Liver (tissue), 9 donors: ENCODE data around the gene LCE4A. TPM values are rescaled to one million over a fixed set of nuclear protein-coding genes. Genes with fewer than 3 reads are reported as not detected.

Experiments
- DNase-seq: peaks from one replicate; pipeline ENCODE4 v3.0.0-alpha.2; 2017; ENCODE audit warnings: low spot score
- H3K27ac ChIP-seq, 2 donors: one replicate each; pipeline ENCODE4 v1.7.0; 2013; ENCODE audit warnings: inconsistent platforms in 2 of 2, low read length in 2 of 2, control low read depth in 1 of 2, low read depth in 1 of 2, mild to moderate bottlenecking in 1 of 2
- H3K27me3 ChIP-seq, 4 donors: one replicate each; pipeline versions ENCODE4 v1.6.1 to v1.7.0; 2013; ENCODE audit warnings: low read length in 3 of 4, inconsistent platforms in 1 of 4, mild to moderate bottlenecking in 1 of 4, moderate library complexity in 1 of 4; ENCODE audit not compliant: control insufficient read depth in 4 of 4, insufficient read depth in 4 of 4
- H3K36me3 ChIP-seq, 4 donors: one replicate each; pipeline versions ENCODE4 v1.6.1 to v1.7.0; 2013; ENCODE audit warnings: low read length in 3 of 4, mild to moderate bottlenecking in 3 of 4, low read depth in 1 of 4, moderate library complexity in 1 of 4; ENCODE audit not compliant: control insufficient read depth in 4 of 4, insufficient read depth in 3 of 4
- H3K4me1 ChIP-seq, 4 donors: one replicate each; pipeline versions ENCODE4 v1.6.1 to v1.7.0; 2013; ENCODE audit warnings: low read length in 3 of 4, mild to moderate bottlenecking in 3 of 4, moderate library complexity in 1 of 4; ENCODE audit not compliant: control insufficient read depth in 4 of 4, insufficient read depth in 4 of 4
- H3K4me3 ChIP-seq, 3 donors: one replicate each; pipeline versions ENCODE4 v1.6.1 to v1.7.0; 2013; ENCODE audit warnings: low read length in 3 of 3, control low read depth in 1 of 3, low read depth in 1 of 3, mild to moderate bottlenecking in 1 of 3
- H3K9ac ChIP-seq, 2 donors: one replicate each; pipeline ENCODE4 v1.7.0; 2013; ENCODE audit warnings: low read length in 2 of 2, mild to moderate bottlenecking in 2 of 2, moderate library complexity in 2 of 2, control low read depth in 1 of 2, low read depth in 1 of 2
- H3K9me3 ChIP-seq, 4 donors: one replicate each; pipeline versions ENCODE4 v1.6.1 to v1.7.0; 2013; ENCODE audit warnings: low read length in 3 of 4; ENCODE audit not compliant: control insufficient read depth in 4 of 4
- ATF3 ChIP-seq: IDR thresholded peaks from 2 replicates; pipeline ENCODE4 v1.6.1; 2016; ENCODE audit warnings: antibody characterized with exemption
- CTCF ChIP-seq: fragments of 150-350 bp; IDR thresholded peaks from 2 replicates; pipeline ENCODE4 v1.5.1; 2017; ENCODE audit warnings: improper control_type of control experiment, low read depth, low read length; ENCODE audit not compliant: missing input control
- EGR1 ChIP-seq, 2 donors: IDR thresholded peaks; 2 replicates each; pipeline ENCODE4 v1.6.1; 2016 to 2018; ENCODE audit warnings: antibody characterized with exemption in 2 of 2, low read depth in 2 of 2
- FOXA1 ChIP-seq: IDR thresholded peaks from 2 replicates; pipeline ENCODE4 v1.6.1; 2016; ENCODE audit warnings: antibody characterized with exemption
- FOXA2 ChIP-seq: IDR thresholded peaks from 2 replicates; pipeline ENCODE4 v1.6.1; 2016; ENCODE audit warnings: antibody characterized with exemption
- GABPA ChIP-seq, 2 donors: IDR thresholded peaks in 1 of 2; conservative IDR thresholded peaks in 1 of 2; 2 replicates each; pipeline ENCODE4 v1.6.1; 2016; ENCODE audit warnings: antibody characterized with exemption in 2 of 2, mild to moderate bottlenecking in 1 of 2, moderate library complexity in 1 of 2
- HNF4A ChIP-seq, 2 donors: conservative IDR thresholded peaks; 2 replicates each; pipeline ENCODE4 v1.6.1; 2016; ENCODE audit warnings: antibody characterized with exemption in 2 of 2, mild to moderate bottlenecking in 2 of 2
- HNF4G ChIP-seq: IDR thresholded peaks from 2 replicates; pipeline ENCODE4 v1.6.1; 2016; ENCODE audit warnings: antibody characterized with exemption
- JUND ChIP-seq, 2 donors: IDR thresholded peaks; 2 replicates each; pipeline ENCODE4 v1.6.1; 2016; ENCODE audit warnings: antibody characterized with exemption in 2 of 2
- NR2F2 ChIP-seq: IDR thresholded peaks from 2 replicates; pipeline ENCODE4 v1.6.1; 2016; ENCODE audit warnings: antibody characterized with exemption
- RAD21 ChIP-seq, 2 donors: IDR thresholded peaks; 2 replicates each; pipeline ENCODE4 v1.6.1; 2016; ENCODE audit warnings: antibody characterized with exemption in 2 of 2, mild to moderate bottlenecking in 2 of 2
- RXRA ChIP-seq, 2 donors: IDR thresholded peaks; 2 replicates each; pipeline ENCODE4 v1.6.1; 2017 to 2018; ENCODE audit warnings: antibody characterized with exemption in 2 of 2, mild to moderate bottlenecking in 1 of 2
- SP1 ChIP-seq: IDR thresholded peaks from 2 replicates; pipeline ENCODE4 v1.6.1; 2018; ENCODE audit warnings: antibody characterized with exemption, mild to moderate bottlenecking
- TAF1 ChIP-seq: conservative IDR thresholded peaks from 2 replicates; pipeline ENCODE4 v1.6.1; 2016; ENCODE audit warnings: antibody characterized with exemption, mild to moderate bottlenecking
- YY1 ChIP-seq: IDR thresholded peaks from 2 replicates; pipeline ENCODE4 v1.6.1; 2016; ENCODE audit warnings: antibody characterized with exemption, mild to moderate bottlenecking
- WGBS: extraction: QIAGEN DNeasy Blood & Tissue Kit; methylation state at CpG from one replicate; pipeline ENCODE4 v1.1.7; 2013; 5-methylcytosine and 5-hydroxymethylcytosine counted together
- polyA plus RNA-seq, 2 donors: library from polyadenylated mRNA; stranded (reverse) in 1 of 2; unstranded in 1 of 2; fragments of 200-250 nt in 1 of 2; fragments of >200 nt in 1 of 2; fragmentation: Nextera tagmentation in 1 of 2; extraction: Ambion mirVana in 1 of 2; gene quantifications; one replicate each; pipeline versions ENCODE4 v1.2.1 to v1.2.3, GENCODE V29; 2013 to 2015
- total RNA-seq, 2 donors: library from RNA; depleted of rRNA; stranded (reverse); fragments of >200 nt; gene quantifications; one replicate each; pipeline ENCODE4 v1.2.3, GENCODE V29; 2014
- TF ChIP-seq, protein P1 (sequence below): IDR thresholded peaks from 2 replicates; pipeline ENCODE4 v1.6.1; 2016; ENCODE audit warnings: antibody characterized with exemption
- TF ChIP-seq, protein P2 (sequence below): IDR thresholded peaks from 2 replicates; pipeline ENCODE4 v1.6.1; 2016; ENCODE audit warnings: antibody characterized with exemption
- TF ChIP-seq, protein P3 (sequence below): IDR thresholded peaks from 2 replicates; pipeline ENCODE4 v1.6.1; 2016; ENCODE audit warnings: antibody characterized with exemption, mild to moderate bottlenecking
- donor health status: healthy.
- donor health status: healthy.
- donor health status: healthy.
- donor health status: healthy.
- donor health status: healthy.

The LCE4A gene
- total and polyA plus RNA-seq, 4 donors: not detected

GRCh38 chr1:152697701-152698600 lies 10.0 kb upstream of the LCE4A start, which contains the start of gene LCE2A:
Gene LCE2A, plus strand, starts transcription at chr1:152698345. Its CDS starts 557 bp downstream, at chr1:152698902.
- Histone ChIP-seq H3K9ac (no peak within 1 kb of the TSS), H3K27me3 (no peaks in the 10 kb centered on the region), H3K27ac (no peak within 1 kb of the TSS), H3K4me3 (no peak within 1 kb of the TSS), H3K36me3 (no peaks in the 10 kb centered on the region), H3K9me3 (no peaks in the 10 kb centered on the region), H3K4me1 (no peaks in the 10 kb centered on the region)
- DNase-seq: no peak
- TF ChIP-seq HNF4A (conservative IDR thresholded peaks at IDR 0.05) (no peak), TAF1 (no peak), RXRA (IDR thresholded peaks at IDR 0.05) (no peak), CTCF (no peak), FOXA2 (no peak), YY1 (no peak), EGR1 (IDR thresholded peaks at IDR 0.05; ENCODE audit: low read depth in 2 of 2) (no peak), JUND (IDR thresholded peaks at IDR 0.05) (no peak), FOXA1 (no peak), HNF4G (no peak), SP1 (no peak), RAD21 (IDR thresholded peaks at IDR 0.05) (no peak), ATF3 (no peak), NR2F2 (no peak), GABPA (IDR thresholded peaks at IDR 0.05 in 1 of 2, conservative IDR thresholded peaks at IDR 0.05 in 1 of 2) (no peak)
- TF ChIP-seq, protein P1, sequence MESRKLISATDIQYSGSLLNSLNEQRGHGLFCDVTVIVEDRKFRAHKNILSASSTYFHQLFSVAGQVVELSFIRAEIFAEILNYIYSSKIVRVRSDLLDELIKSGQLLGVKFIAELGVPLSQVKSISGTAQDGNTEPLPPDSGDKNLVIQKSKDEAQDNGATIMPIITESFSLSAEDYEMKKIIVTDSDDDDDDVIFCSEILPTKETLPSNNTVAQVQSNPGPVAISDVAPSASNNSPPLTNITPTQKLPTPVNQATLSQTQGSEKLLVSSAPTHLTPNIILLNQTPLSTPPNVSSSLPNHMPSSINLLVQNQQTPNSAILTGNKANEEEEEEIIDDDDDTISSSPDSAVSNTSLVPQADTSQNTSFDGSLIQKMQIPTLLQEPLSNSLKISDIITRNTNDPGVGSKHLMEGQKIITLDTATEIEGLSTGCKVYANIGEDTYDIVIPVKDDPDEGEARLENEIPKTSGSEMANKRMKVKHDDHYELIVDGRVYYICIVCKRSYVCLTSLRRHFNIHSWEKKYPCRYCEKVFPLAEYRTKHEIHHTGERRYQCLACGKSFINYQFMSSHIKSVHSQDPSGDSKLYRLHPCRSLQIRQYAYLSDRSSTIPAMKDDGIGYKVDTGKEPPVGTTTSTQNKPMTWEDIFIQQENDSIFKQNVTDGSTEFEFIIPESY: no peak
- TF ChIP-seq, protein P2, sequence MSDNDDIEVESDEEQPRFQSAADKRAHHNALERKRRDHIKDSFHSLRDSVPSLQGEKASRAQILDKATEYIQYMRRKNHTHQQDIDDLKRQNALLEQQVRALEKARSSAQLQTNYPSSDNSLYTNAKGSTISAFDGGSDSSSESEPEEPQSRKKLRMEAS: no peak
- TF ChIP-seq, protein P3, sequence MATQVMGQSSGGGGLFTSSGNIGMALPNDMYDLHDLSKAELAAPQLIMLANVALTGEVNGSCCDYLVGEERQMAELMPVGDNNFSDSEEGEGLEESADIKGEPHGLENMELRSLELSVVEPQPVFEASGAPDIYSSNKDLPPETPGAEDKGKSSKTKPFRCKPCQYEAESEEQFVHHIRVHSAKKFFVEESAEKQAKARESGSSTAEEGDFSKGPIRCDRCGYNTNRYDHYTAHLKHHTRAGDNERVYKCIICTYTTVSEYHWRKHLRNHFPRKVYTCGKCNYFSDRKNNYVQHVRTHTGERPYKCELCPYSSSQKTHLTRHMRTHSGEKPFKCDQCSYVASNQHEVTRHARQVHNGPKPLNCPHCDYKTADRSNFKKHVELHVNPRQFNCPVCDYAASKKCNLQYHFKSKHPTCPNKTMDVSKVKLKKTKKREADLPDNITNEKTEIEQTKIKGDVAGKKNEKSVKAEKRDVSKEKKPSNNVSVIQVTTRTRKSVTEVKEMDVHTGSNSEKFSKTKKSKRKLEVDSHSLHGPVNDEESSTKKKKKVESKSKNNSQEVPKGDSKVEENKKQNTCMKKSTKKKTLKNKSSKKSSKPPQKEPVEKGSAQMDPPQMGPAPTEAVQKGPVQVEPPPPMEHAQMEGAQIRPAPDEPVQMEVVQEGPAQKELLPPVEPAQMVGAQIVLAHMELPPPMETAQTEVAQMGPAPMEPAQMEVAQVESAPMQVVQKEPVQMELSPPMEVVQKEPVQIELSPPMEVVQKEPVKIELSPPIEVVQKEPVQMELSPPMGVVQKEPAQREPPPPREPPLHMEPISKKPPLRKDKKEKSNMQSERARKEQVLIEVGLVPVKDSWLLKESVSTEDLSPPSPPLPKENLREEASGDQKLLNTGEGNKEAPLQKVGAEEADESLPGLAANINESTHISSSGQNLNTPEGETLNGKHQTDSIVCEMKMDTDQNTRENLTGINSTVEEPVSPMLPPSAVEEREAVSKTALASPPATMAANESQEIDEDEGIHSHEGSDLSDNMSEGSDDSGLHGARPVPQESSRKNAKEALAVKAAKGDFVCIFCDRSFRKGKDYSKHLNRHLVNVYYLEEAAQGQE: no peak
- 44% methylated on average over 4 of the region's 4 CpGs for WGBS
